HG03521 (cell line): ENCODE results near the gene RASGRF2.
"Not testable (repeated sequence)": the region's sequence is repeated elsewhere in the genome, so short reads cannot be mapped to it uniquely, and the experiment has no call there.

ENCODE experiments used
- ATAC-seq: cut with Tn5 transposase; IDR thresholded peaks from one replicate; pipeline ENCODE4 v1.9.1; 2021; ENCODE audit warnings: mild to moderate bottlenecking, moderate library complexity; ENCODE audit not compliant: unreplicated experiment

Gene RASGRF2

DNA sequence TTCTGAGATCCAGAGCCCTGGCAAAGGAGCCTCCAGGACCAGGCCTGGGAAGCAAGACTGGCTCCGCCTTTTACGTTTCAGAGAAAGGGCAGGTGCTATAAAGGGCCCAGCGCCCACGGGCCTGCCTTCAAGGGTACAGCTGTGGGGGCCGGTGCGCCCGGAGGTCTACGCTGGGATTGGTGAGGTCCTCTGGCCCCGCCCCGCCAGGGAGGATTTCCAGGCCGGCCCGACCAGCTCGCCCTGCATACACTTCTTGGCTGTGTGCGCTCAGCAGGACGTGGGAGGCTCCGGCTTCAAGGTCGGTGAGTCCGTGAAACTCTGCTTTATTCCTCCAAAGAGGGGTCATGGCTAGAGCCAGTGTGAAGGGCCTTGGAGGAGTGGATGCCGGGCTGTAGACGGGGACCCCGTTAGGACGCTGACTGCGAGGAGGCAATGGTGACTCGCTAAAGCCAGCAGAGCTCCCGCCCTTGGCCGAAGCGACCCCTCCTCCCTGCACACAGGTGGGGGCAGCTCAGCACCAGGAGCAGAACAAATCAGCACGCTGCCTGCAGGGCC is 273.0 kb downstream of the RASGRF2 start, which contains the start of gene CKMT2:
CKMT2 (plus strand) TSS at position 243 of the 555 bp plus-strand sequence. CDS start 17,811 bp downstream, outside the sequence.
- no peak for ATAC-seq

DNA sequence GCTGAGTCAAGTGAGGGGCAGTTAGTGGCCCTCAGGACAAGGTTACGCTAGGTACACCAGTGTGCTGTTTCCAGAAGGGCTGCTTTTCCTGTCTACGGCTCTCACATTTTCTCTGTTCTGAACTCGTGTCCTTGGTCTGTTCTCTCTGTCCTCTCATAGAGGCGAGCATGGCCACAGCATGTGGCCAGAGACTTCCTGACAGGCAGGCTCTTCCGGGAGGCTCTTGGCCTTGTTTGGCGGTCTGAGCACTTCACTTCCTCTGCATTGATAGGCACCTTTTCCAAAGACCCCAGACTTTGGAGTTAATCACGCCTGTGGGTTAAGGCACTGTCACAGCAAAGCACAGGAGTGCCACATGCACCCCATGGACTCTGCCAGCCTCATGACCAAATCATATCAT is 274.1 kb downstream of the RASGRF2 start:
- ATAC-seq: no peak

DNA sequence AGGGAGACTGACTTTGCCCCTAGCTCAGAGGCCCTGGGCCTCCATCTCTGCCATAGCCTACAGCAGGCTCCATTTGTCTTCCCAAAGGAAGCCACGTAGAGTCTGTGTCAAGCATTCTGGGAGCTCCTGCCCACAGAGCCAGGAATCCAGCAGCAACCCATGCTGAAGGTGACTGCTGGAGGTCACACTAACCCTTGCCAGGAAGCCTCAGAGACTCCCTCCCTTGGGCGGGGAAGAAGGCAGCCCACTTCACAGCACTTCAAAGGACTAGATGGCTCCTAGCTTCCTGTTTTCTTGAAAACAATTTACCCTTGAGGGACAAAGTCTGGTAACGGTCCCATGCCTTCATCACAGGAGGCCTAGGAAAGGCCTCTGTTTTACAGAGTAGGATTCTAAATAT is 274.6 kb downstream of the RASGRF2 start:
- no peak for ATAC-seq

DNA sequence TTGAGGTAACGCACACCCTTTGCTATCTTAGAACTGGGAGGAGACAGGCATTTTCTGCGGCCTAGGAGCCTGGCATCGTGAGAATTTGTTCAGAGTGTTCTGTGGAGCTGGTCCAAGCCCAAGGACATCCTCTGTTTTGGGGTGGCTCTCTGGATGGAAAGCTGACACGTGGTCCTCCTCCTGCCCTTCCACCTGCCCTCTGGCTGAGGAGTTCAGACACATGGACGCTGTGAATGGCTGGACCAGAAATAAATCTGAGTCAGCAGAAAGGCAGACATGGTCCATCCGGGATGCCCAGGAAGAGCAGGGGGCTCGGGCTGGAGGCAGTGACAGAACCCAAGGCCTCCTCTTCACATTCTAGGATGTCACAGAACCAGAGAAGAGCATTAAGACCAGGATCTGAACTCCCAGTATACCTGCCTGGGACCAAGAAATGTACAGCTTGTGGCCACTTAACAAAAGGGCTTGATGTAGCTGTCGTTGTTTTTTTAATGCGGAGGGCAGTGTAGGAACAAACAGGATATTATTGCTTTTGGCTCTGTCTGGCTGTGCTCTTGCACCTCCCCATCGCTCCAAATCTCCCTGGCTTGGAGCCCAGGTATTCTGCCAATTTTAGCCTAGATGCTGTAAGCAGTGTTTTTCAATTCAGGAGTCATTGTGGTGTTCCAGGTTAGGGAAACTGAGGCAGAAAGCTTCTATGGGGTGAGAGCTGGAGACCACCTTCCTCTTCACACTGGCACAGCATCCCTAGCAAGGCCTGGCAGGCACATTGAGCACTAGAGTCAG is 275.3 kb downstream of the RASGRF2 start:
- no peak for ATAC-seq

DNA sequence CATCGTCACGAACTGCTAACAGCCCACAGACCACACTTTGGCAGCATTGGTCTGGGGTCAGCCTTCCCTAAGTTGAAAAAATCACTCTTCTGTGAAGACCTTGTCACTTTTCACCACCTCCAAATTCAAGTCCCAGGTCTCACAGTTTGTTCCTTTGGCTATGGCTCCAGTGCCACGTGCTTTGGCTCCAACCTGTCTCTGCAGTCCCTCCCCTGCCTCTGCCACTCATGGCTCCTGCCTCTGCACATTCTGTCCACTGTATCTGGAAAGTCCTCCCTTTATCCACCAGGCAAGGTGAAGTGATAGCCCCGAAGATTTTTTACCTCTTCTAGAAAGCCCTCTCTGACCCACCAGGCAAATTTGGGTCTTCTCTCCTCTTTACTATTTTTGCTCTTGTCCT is 278.3 kb downstream of the RASGRF2 start:
- ATAC-seq: no peak

DNA sequence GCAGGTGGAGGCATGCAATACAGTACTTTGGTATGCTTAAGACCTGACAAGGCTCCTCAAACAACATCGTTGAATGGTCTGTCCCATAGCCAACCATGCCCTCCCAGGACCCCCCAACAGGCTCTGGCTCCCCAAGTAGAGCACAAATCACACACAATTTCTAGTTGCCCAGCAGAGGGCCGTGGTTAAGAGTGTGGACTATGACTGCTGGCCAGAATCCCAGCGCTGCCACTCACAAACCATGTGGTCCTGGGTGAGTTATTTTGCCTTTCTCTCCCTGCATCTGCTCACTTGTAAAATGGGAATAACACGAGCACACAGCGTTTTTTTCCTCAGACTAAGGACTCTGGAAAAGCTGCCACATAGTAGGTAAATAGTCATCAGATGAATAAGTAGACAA is 279.4 kb downstream of the RASGRF2 start:
- no peak for ATAC-seq

DNA sequence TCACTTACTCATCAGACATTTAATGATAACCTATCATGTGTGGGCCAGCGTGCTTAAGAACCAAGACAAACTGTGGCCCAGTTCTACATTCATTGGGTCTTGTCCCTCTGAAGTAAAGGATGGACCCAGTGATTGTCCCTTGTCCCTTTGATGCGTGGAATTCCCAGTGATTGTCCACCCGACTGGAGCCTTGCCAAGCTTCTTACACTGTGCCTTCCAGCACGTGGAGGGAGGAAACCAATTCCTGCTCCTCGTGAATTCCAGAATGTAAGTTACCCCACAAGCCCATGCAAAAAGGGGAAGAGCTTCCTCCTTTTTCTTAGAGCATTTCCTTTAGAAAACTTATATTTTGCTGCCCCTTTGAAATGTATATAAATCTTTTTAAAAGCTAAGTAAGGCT is 280.8 kb downstream of the RASGRF2 start:
- ATAC-seq: no peak

DNA sequence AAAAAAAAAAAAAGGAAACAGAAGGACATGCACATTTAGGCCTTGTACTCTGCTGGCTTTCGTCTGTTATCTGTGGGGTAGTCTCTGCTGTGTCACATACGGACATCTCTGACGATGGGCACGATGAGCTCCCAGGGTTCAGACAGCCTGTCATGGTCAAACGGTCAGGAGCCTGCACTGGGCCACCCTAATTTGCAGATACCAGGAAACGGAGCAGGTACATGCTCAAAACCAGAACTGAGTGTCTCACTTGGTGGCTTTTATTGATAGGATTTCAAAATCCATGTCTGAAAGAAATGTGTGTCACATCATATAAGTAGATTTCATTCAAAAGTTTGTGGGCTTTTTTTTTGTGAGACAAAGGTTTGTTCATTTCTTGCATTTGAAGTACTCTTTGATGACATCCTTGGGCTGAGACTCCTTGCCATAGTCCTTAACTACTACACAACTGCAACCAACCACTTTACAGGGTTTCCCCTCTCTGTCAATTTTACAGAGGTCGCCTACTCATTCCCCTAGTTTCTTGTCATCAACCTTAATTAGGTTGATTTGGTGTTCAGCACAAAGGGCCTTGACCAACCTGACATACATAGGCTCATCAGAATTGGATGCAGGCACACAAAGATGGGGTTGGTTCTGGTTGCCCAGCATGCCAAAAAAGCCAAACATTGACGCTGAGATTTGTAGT is 281.9 kb downstream of the RASGRF2 start:
- ATAC-seq: no peak

DNA sequence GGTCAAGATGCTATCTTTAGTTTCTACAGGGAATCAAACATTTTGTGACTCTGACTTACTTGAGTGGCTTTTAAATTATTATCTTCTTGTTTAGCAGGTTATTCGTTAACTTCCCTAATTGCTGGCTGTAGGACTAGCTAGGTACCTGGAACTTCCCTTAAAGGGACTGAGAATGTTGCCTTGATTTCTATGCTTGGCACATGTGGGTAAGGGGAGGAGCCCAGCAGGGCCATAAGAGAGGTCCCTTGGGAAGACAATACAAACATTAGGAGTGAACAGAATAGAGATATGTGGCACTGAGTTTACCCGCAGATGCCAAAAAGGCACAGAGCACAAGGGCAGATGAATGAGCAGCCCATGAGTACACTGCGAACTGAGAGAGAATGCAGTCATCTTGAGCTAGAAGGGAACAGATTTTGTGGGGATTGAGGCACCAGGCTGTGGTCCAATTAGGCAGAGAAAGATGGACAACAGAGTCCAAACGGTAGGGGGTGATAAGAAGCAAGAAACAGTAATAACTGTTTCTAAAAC is 282.8 kb downstream of the RASGRF2 start:
- no peak for ATAC-seq

DNA sequence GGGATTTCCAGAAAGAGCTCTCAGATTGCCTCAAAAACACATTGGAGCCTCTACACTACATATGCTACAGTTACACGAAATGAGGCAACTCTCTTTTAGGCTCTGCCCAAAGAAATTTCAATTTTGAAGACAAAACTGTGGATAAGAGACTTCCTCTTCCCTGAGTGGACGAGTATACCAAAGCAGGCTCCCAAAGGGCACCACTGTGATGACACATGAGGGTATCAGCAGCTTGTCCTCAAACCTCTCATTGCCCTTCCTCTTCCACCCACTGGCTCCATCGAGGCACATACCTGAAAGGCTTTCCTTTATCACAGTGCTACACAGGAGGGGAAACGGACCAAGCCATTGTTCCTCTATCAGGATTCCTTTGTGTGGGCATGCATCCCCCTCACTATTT is 284.3 kb downstream of the RASGRF2 start:
- no peak for ATAC-seq

DNA sequence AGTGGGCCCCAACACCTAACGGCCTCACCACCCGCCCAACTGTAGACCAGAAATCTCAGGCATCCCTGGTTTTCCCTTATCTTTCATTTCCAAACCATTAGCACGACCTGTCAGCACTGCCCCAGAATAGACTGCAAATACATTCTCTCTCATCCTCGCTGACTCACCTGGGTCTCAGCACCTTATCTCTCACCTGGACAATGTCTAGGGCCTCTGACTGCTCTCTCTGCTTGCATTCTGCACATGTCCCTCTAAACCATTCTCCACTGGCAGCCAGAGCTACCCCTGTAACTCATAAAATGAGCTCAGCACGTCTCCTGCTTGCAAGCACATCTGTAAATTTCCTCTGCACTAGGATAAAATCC is 285.7 kb downstream of the RASGRF2 start:
- no peak for ATAC-seq

DNA sequence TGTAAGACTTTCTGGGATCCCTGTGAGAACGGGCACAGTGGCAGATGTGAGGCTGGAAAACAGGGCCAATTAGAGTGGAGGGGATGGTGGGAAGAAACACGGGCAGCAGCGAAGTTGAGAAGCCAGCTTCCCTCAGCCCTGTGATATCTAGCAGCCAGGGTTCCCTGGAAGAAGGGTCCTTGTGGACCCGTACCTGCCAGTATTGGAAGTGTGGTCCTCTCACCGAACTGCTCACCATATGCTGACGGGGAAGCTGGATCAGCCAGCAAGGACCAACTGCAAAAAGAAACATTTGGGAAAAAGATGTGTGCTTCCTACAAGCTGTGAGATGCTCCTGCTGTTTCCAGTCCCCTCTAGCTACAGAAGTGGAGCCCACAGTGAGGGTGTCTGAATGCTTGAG is 286.5 kb downstream of the RASGRF2 start:
- ATAC-seq: no peak

DNA sequence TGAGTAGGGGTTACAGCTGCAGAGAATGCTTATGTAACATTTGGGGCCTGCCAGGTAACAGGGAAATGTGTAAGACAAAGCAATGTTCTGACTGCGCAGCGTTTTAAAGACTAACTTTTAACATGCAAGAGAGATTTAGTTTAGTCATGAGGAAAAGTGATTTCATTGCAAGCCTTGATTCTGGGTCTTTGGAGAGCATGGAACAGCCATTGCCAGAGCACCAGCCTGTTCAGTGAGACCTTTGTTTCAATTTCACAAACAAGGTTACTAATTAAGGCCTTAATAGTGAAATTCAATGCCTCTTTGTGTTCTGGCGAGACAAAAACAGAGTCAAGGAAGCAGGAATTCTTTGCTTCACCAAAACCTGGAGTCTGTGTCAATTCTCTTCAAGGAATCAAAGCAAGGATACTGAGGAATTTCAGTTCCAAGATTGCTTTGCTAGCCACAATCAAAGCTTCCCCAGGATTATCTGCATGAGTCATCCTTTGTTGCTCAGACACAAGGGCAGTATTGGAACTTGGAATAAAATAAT is 287.3 kb downstream of the RASGRF2 start:
- ATAC-seq: no peak

DNA sequence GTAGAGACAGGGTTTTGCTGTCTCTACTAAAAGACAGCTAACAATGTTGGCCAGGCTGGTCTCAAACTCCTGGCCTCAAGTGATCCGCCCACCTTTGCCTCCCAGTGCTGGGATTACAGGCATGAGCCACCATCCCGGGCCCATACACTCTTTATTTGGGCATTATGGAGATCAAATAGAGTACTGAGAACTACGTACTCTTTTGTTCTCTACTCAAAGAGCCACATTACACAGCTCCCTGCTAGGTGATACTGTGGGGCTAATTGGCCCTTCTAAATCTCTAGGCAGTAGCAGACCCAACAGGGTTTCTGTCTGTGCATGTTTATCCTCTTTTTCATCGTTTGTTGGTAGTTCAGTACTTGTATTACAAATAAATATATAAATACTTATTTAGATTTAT is 289.1 kb downstream of the RASGRF2 start:
- no peak for ATAC-seq

DNA sequence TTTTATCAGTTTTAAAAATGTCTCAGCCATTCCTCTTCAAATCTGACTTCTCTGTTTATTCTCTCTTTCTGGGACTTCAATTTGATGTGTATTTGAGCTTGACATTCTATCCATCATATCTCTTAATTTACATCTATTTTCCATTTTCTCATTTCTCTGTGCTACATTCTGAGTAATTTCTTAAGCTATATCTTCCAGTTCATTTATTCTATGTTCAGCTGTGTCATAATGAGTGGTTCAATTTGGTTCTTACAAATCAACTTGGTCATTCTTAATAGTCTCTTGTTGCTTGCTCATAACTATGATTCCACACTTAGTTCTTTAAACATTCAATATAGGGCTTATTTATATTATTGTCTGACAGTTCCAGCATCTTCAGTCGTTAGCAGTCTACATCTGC is 289.8 kb downstream of the RASGRF2 start:
- no peak for ATAC-seq

DNA sequence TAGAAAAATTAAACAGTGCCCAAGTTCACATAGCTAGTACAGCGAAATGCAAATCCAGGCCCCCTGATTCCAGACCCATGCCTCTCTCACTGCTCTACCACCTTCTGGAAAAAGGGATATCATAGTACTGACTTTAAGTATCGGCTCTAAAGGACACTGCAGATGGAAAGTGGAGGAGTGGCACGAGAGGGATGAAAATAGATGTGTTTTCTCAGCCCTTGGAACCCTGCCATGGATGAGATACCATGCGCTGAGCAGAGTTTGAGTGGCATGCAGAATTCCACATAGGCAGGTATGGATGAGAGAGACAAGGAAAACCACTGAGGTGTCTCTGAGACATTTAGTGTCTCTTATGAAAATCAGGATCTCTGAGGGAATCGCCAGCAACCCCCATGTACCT is 291.8 kb downstream of the RASGRF2 start:
- no peak for ATAC-seq

DNA sequence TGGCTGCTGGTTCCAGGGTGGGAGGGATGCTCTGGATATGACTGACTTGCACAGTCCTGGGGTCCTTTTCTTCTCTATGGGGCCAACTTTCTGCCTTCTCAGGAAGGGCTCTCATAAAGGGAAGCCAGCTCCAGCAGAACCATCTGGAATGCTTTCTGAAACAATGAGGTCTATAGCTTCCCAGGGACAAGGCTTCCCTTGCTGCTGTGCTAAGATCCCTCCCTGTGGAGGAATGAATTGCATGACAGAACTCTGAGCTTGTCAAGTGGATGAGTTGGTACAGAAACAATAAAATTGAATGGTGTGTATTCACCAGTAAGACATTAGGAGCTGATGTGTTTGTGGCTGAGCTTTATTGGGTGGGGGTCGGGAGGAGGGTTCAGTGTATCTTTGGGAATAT is 292.7 kb downstream of the RASGRF2 start:
- ATAC-seq: no peak

DNA sequence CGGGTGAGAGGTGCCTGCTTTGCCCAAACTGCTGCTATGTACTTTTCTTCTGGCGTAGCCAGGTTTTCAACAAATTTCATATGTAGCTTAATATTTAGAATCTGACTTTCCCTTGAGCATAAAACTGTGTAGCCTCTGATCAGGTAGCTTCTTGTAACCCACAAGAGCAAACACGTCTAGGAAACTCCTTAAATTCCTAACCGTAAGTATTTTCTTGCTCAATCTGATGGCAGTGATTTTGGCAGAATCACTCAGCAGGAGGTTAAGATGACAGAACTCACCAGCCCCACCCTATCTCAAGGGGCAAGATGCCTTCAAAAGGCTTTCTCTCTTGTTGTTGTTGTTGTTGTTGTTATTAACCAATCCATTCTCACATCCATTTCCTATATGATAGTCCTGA is 293.7 kb downstream of the RASGRF2 start:
- no peak for ATAC-seq

DNA sequence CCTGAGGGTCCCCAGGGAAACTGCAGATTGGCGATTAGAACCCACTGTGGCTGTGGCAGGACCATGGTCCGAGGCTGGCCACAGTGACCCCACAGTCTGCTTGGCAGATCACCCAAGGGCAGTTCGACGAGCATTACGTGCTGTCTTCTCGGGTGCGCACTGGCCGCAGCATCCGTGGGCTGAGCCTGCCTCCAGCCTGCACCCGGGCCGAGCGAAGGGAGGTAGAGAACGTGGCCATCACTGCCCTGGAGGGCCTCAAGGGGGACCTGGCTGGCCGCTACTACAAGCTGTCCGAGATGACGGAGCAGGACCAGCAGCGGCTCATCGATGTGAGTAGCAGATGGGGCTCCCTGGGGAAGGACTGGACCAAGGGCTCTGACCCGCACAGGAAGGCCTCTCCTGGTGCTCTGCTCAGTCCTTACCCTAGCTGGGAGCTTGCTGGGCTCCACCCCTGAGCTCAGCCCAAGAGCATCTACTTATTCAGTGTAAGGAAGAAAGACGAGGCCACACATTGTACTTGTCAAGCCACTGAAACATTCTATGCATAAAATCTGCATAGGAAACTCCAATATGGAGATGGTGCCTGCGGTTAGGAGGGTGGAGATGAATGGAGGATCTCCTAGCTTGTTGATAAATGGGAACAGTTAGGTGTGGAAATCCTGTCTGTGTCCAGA is 294.9 kb downstream of the RASGRF2 start:
- no peak for ATAC-seq

DNA sequence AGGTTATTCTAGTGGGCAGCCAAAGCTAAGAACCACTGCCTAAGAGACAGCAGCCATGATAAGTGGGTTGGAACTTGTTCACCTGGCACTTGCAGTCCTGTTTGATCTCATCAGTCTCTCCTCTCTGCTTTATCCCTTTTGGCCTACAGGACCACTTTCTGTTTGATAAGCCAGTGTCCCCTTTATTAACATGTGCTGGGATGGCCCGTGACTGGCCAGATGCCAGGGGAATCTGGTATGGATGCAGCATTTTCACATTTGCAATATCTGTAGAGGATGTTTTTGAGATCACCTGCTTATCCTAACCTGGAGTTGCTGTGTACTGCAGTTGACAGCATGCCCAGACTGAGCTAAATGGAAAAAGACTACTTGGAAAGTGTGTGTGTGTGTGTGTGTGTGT is 296.6 kb downstream of the RASGRF2 start:
- ATAC-seq: no peak

DNA sequence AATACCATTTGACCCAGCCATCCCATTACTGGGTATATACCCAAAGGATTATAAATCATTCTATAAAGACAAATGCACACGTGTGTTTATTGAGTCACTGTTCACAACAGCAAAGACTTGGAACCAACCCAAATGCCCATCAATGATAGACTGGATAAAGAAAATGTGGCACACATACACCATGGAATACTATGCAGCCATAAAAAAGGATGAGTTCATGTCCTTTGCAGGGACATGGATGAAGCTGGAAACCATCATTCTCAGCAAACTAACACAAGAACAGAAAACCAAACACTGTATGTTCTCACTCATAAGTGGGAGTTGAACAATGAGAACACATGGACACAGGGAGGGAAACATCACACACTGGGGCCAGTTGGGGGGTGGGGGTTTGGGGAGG is 302.6 kb downstream of the RASGRF2 start:
- ATAC-seq: not testable (repeated sequence)
